K562 (cell line): ENCODE results near the gene PIK3AP1. TPM values are rescaled to one million over a fixed set of nuclear protein-coding genes. Genes with fewer than 3 reads are reported as not detected.

Source experiments
- AFF4 ChIP-seq: sonication (generic); formaldehyde crosslinking; IDR thresholded peaks from 2 replicates; pipeline ENCODE4 v1.8.0; 2023; ENCODE audit warnings: mild to moderate bottlenecking, missing genetic modification reagents
- CBX3 ChIP-seq, 2 experiments: IDR thresholded peaks; 1 replicate in 1 of 2; 2 replicates in 1 of 2; pipeline ENCODE4 v1.6.1; 2012; ENCODE audit warnings: inconsistent platforms in 2 of 2, low read length in 2 of 2, borderline replicate concordance in 1 of 2, control low read depth in 1 of 2
- HDGF ChIP-seq: fragments of 450-650 bp; IDR thresholded peaks from 2 replicates; pipeline ENCODE4 v1.6.1; 2016
- MYBL2 ChIP-seq, 2 experiments: fragments of 450-650 bp in 1 of 2; sonication (generic) in 1 of 2; formaldehyde crosslinking in 1 of 2; IDR thresholded peaks; 2 replicates each; pipeline versions ENCODE4 v1.6.1 to v1.8.1; 2017 to 2022; ENCODE audit warnings: borderline replicate concordance in 1 of 2, inconsistent platforms in 1 of 2, low read depth in 1 of 2, mild to moderate bottlenecking in 1 of 2, missing genetic modification reagents in 1 of 2, moderate library complexity in 1 of 2
- SIN3B ChIP-seq: fragments of 450-650 bp; IDR thresholded peaks from 2 replicates; pipeline ENCODE4 v1.6.1; 2017; ENCODE audit warnings: low read depth, mild to moderate bottlenecking, moderate library complexity
- TAF7 ChIP-seq: fragments of 450-650 bp; IDR thresholded peaks from 2 replicates; pipeline ENCODE4 v1.6.1; 2016; ENCODE audit warnings: missing genetic modification characterization, missing compliant biosample characterization
- ZBTB8A ChIP-seq: fragments of 450-650 bp; IDR thresholded peaks from 2 replicates; pipeline ENCODE4 v1.6.1; 2018; ENCODE audit warnings: mild to moderate bottlenecking, moderate library complexity; ENCODE audit not compliant: partially characterized antibody
- polyA plus RNA-seq, 8 experiments: library from polyadenylated mRNA; depleted of rRNA in 4 of 8; stranded (reverse) in 5 of 8; unstranded in 3 of 8; fragments of >200 nt; fragmentation: Nextera tagmentation in 2 of 8; fragmentation: Illumina TruSeq in 1 of 8; extraction: Ambion mirVana in 2 of 8; extraction: Trizol in 1 of 8; gene quantifications; 2 replicates each; pipeline versions ENCODE4 v1.2.1 to v1.2.3, GENCODE V29; 2011 to 2014; ENCODE audit warnings: inconsistent platforms in 1 of 8, missing spikeins in 1 of 8
- total RNA-seq, 7 experiments: library from RNA; depleted of rRNA in 6 of 7; stranded (reverse); fragments of >200 nt in 6 of 7; fragmentation: Illumina TruSeq in 2 of 7; extraction: Trizol in 2 of 7; gene quantifications; 2 replicates each; pipeline versions ENCODE4 v1.2.1 to v1.2.3, GENCODE V29; 2011 to 2021; ENCODE audit warnings: low replicate concordance in 1 of 7

Gene PIK3AP1
- total and polyA plus RNA-seq, 9 of the 15 experiments (the other 6 are each of a cell fraction or from before 2014, with no cell fraction given), result 0.20 to 2.4 (median 1.4) TPM

GRCh38 chr10:96576277-96576980, 143.9 kb downstream of the PIK3AP1 start (continued):
- TF ChIP-seq AFF4 (CRISPR knock-in tag), result no peak
- no peak for TF ChIP-seq ZBTB8A
- no peak for TF ChIP-seq CBX3 (IDR thresholded peaks at IDR 0.05; ENCODE audit: borderline replicate concordance in 1 of 2, low read length in 2 of 2)
- no peak for TF ChIP-seq TAF7
- no peak for TF ChIP-seq SIN3B
- no peak for TF ChIP-seq MYBL2 (IDR thresholded peaks at IDR 0.05; ENCODE audit: low read depth)
- TF ChIP-seq MYBL2 (CRISPR knock-in tag; IDR thresholded peaks at IDR 0.05; ENCODE audit: borderline replicate concordance), result no peak
- no peak for TF ChIP-seq HDGF
- TF ChIP-seq, all 486 proteins: peak for 0
